H7 (cell line): ENCODE results near the gene KHDRBS2. TPM values are rescaled to one million over a fixed set of nuclear protein-coding genes. Genes with fewer than 3 reads are reported as not detected.

Source experiments
- DNase-seq: peaks from one replicate; pipeline ENCODE4 v3.0.0; 2012
- H3K27me3 ChIP-seq: 2 replicates; pipeline ENCODE4 v1.6.0; 2011; ENCODE audit warnings: mild to moderate bottlenecking, low read length; ENCODE audit not compliant: control insufficient read depth, insufficient read depth
- H3K36me3 ChIP-seq: replicated peaks from 2 replicates; pipeline ENCODE4 v1.5.1; 2011; ENCODE audit warnings: low read length; ENCODE audit not compliant: control insufficient read depth, insufficient read depth
- H3K4me3 ChIP-seq: 2 replicates; pipeline ENCODE4 v1.5.1; 2011; ENCODE audit warnings: low read depth, mild to moderate bottlenecking, control low read depth, low read length, moderate library complexity; ENCODE audit not compliant: insufficient read depth
- total RNA-seq: library from RNA; depleted of rRNA; stranded (reverse); fragments of >200 nt; shearing (Covaris generic); gene quantifications from 2 replicates; pipeline ENCODE4 v1.2.3, GENCODE V29; 2014

The KHDRBS2 gene
- total RNA-seq, 1 experiment from 2014 or later: 3.7 TPM

GRCh38 chr6:61935242-61935846, 350.7 kb downstream of the KHDRBS2 start:
- no peaks in the 10 kb centered on the region for H3K36me3 ChIP-seq
- DNase-seq: peak; percentile 5
- no peak overlapping the region for H3K4me3 ChIP-seq
- H3K27me3 ChIP-seq: no peaks in the 10 kb centered on the region

GRCh38 chr6:61909486-61909885, 376.5 kb downstream of the KHDRBS2 start:
- Histone ChIP-seq H3K4me3 (no peak overlapping the region), H3K27me3 (no peaks in the 10 kb centered on the region), H3K36me3 (no peaks in the 10 kb centered on the region)
- DNase-seq: no peak

- H3K27me3 ChIP-seq: no peaks in the 10 kb centered on the region
- H3K36me3 ChIP-seq: no peaks in the 10 kb centered on the region
- no peak overlapping the region for H3K4me3 ChIP-seq
- DNase-seq: no peak
Measured at GRCh38 chr6:61901748-61902147, 384.3 kb downstream of the KHDRBS2 start.

GRCh38 chr6:61894536-61894935, 391.5 kb downstream of the KHDRBS2 start:
- no peaks in the 10 kb centered on the region for H3K27me3 ChIP-seq
- no peak overlapping the region for H3K4me3 ChIP-seq

GRCh38 chr6:61887423-61887822, 398.6 kb downstream of the KHDRBS2 start:
- no peak for DNase-seq
- H3K27me3 ChIP-seq: no peaks in the 10 kb centered on the region
- no peak overlapping the region for H3K4me3 ChIP-seq
- H3K36me3 ChIP-seq: no peaks in the 10 kb centered on the region

More at GRCh38 chr6:61894536-61894935, 391.5 kb downstream of the KHDRBS2 start:
- DNase-seq: no peak
- no peaks in the 10 kb centered on the region for H3K36me3 ChIP-seq

GRCh38 chr6:61886608-61887259, 399.3 kb downstream of the KHDRBS2 start:
- no peak for DNase-seq

GRCh38 chr6:61869632-61870400, 416.2 kb downstream of the KHDRBS2 start:
- no peak for DNase-seq
- H3K36me3 ChIP-seq: no peaks in the 10 kb centered on the region
- H3K4me3 ChIP-seq: no peak overlapping the region
- H3K27me3 ChIP-seq: no peaks in the 10 kb centered on the region

More at GRCh38 chr6:61886608-61887259, 399.3 kb downstream of the KHDRBS2 start:
- Histone ChIP-seq H3K36me3 (no peaks in the 10 kb centered on the region), H3K27me3 (no peaks in the 10 kb centered on the region), H3K4me3 (no peak overlapping the region)

GRCh38 chr6:61868507-61869080, 417.4 kb downstream of the KHDRBS2 start:
- Histone ChIP-seq H3K27me3 (no peaks in the 10 kb centered on the region), H3K36me3 (no peaks in the 10 kb centered on the region), H3K4me3 (no peak overlapping the region)
- DNase-seq: no peak

- Histone ChIP-seq H3K4me3 (no peak overlapping the region), H3K36me3 (no peaks in the 10 kb centered on the region), H3K27me3 (no peaks in the 10 kb centered on the region)
- DNase-seq: no peak
Measured at GRCh38 chr6:61867635-61868034, 418.4 kb downstream of the KHDRBS2 start.

GRCh38 chr6:61857541-61857940, 428.5 kb downstream of the KHDRBS2 start:
- H3K27me3 ChIP-seq: no peaks in the 10 kb centered on the region
- H3K4me3 ChIP-seq: no peak overlapping the region
- no peaks in the 10 kb centered on the region for H3K36me3 ChIP-seq
- no peak for DNase-seq

- DNase-seq: no peak
- H3K36me3 ChIP-seq: no peaks in the 10 kb centered on the region
- H3K4me3 ChIP-seq: no peak overlapping the region
- no peaks in the 10 kb centered on the region for H3K27me3 ChIP-seq
Measured at GRCh38 chr6:61841958-61842357, 444.1 kb downstream of the KHDRBS2 start.

- Histone ChIP-seq H3K36me3 (no peaks in the 10 kb centered on the region), H3K27me3 (no peaks in the 10 kb centered on the region), H3K4me3 (no peak overlapping the region)
- no peak for DNase-seq
Measured at GRCh38 chr6:61835237-61835636, 450.8 kb downstream of the KHDRBS2 start.

- DNase-seq: no peak
- no peaks in the 10 kb centered on the region for H3K36me3 ChIP-seq
- H3K4me3 ChIP-seq: no peak overlapping the region
- no peaks in the 10 kb centered on the region for H3K27me3 ChIP-seq
Measured at GRCh38 chr6:61833176-61833755, 452.8 kb downstream of the KHDRBS2 start.

GRCh38 chr6:61817716-61818115, 468.3 kb downstream of the KHDRBS2 start:
- Histone ChIP-seq H3K36me3 (no peaks in the 10 kb centered on the region), H3K27me3 (no peaks in the 10 kb centered on the region), H3K4me3 (no peak overlapping the region)
- DNase-seq: no peak
